Thyroid gland (tissue), 4 donors: ENCODE measurements around the gene STK4. TPM values are rescaled to one million over a fixed set of nuclear protein-coding genes. Genes with fewer than 3 reads are reported as not detected.

Experiments used
- DNase-seq, 2 donors: peaks; one replicate each; pipeline ENCODE4 v3.0.0-alpha.2; 2019
- H3K27ac ChIP-seq, 3 donors: fragments of 200-600 bp; sonication (generic); 1 replicate in 2 of 3; 2 replicates in 1 of 3; pipeline ENCODE4 v1.5.1; 2016 to 2019; ENCODE audit warnings: mild to moderate bottlenecking in 1 of 3, moderate library complexity in 1 of 3
- H3K27me3 ChIP-seq: fragments of 200-600 bp; sonication (generic); one replicate; pipeline ENCODE4 v1.5.1; 2019
- H3K36me3 ChIP-seq, 2 donors: fragments of 200-600 bp; sonication (generic); one replicate each; pipeline ENCODE4 v1.5.1; 2016 to 2019
- H3K4me1 ChIP-seq, 2 donors: fragments of 200-600 bp; sonication (generic); one replicate each; pipeline ENCODE4 v1.5.1; 2017 to 2019
- H3K4me3 ChIP-seq, 3 donors: fragments of 200-600 bp; sonication (generic); replicated peaks in 1 of 3; 1 replicate in 2 of 3; 2 replicates in 1 of 3; pipeline ENCODE4 v1.5.1; 2016; ENCODE audit warnings: mild to moderate bottlenecking in 1 of 3
- H3K9me3 ChIP-seq: fragments of 200-600 bp; sonication (generic); one replicate; pipeline ENCODE4 v1.5.1; 2017
- CTCF ChIP-seq, 6 experiments: fragments of 200-600 bp in 3 of 6; fragments of 450-650 bp in 3 of 6; sonication (generic) in 3 of 6; IDR thresholded peaks; one replicate each; pipeline ENCODE4 v1.5.1; 2016 to 2019; ENCODE audit warnings: antibody characterized with exemption in 6 of 6, mild to moderate bottlenecking in 2 of 6, inconsistent platforms in 1 of 6, moderate library complexity in 1 of 6
- POLR2A ChIP-seq, 2 donors: fragments of 450-650 bp; IDR thresholded peaks; one replicate each; pipeline ENCODE4 v1.6.1; 2017; ENCODE audit warnings: antibody characterized with exemption in 2 of 2, mild to moderate bottlenecking in 2 of 2, moderate library complexity in 1 of 2
- WGBS, 2 donors: methylation state at CpG; one replicate each; pipeline ENCODE4 v1.1.5; 2017; 5-methylcytosine and 5-hydroxymethylcytosine counted together
- intact Hi-C: fragments of 100-400 bp; cut with DNase I; formaldehyde crosslinking; loops from one replicate; pipeline ENCODE4 v1.15.1; 2023
- total RNA-seq, 4 donors: library from RNA; depleted of rRNA; stranded (reverse); fragments of >200 nt; gene quantifications; one replicate each; pipeline ENCODE4 v1.2.3, GENCODE V29; 2016

STK4 gene
- total RNA-seq, 4 donors from 2014 or later, result 18.8 to 37.2 (median 29.2) TPM

DNA sequence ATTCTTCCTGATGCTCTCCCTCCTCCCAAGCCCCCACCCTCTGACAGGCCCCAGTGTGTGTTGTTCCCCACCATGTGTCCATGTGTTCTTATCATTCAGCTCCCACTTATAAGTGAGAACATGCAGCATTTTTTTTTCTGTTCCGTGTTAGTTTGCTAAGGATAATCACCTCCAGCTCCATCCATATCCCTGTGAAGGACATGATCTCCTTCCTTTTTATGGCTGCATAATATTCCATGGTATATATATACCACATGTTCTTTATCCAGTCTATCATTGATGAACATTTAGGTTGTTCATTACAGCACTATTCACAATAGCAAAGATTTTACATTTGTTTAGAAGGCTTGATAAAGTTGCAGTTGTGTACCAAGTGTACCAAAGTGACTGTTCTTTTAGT lies 76.7 kb downstream of the STK4 start:
- WGBS, 2 donors, result 92 to 98% methylated on average over 1 of the region's 1 CpG
- DNase-seq, result no peak
- Histone ChIP-seq H3K36me3 (no peaks in the 10 kb centered on the region), H3K4me1 (no peaks in the 10 kb centered on the region), H3K4me3 (no peak overlapping the region), H3K27ac (no peak overlapping the region), H3K27me3 (no peaks in the 10 kb centered on the region), H3K9me3 (no peaks in the 10 kb centered on the region)
- TF ChIP-seq CTCF (IDR thresholded peaks at IDR 0.05), result no peak
- no peak for TF ChIP-seq POLR2A (IDR thresholded peaks at IDR 0.05)
- intact Hi-C loops, result loop anchor here (10.0 kb wide), 1 partner anchor 52 kb away; no protein-coding TSS in a partner anchor

DNA sequence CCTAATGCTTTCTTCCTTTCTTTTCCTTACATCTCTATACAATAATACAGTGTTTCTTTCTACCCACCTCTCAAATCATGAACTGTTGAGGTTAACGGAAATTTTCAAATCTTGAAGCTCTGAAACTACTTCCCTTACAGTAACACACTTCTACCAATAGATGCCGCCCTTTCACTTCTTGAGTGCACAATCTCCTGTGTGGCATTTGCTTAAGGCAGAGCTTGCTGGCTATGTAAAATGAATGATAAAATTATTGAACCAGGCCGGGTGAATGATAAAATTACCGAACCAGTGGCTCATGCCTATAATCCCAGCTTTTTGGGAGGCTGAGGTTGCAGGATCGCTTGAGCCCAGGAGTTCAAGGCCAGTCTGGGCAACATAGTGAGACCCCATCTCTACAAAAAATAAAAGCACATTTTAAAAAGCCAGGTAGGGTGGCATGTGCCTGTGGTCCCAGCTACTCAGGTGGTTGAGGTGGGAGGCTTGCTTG lies 77.8 kb downstream of the STK4 start:
- H3K27ac ChIP-seq, result no peak overlapping the region
- WGBS, 2 donors, result 36 to 46% methylated on average over 5 of the region's 5 CpGs
- H3K36me3 ChIP-seq, result no peaks in the 10 kb centered on the region
- intact Hi-C loops, result loop anchor here (10.0 kb wide), 1 partner anchor 51 kb away; no protein-coding TSS in a partner anchor
- no peaks in the 10 kb centered on the region for H3K4me1 ChIP-seq
- DNase-seq, result peak; percentile 11 to 19
- TF ChIP-seq CTCF (IDR thresholded peaks at IDR 0.05) (peak; percentile 36 to 91 (median 73)), POLR2A (IDR thresholded peaks at IDR 0.05) (no peak)
- H3K4me3 ChIP-seq, result no peak overlapping the region
- H3K9me3 ChIP-seq, result no peaks in the 10 kb centered on the region
- H3K27me3 ChIP-seq, result no peaks in the 10 kb centered on the region

- H3K4me3 ChIP-seq, result no peak overlapping the region
- TF ChIP-seq CTCF (IDR thresholded peaks at IDR 0.05) (no peak), POLR2A (IDR thresholded peaks at IDR 0.05) (no peak)
- WGBS, 2 donors, result 95 to 96% methylated on average over 3 of the region's 3 CpGs
- no peaks in the 10 kb centered on the region for H3K9me3 ChIP-seq
- no peak overlapping the region for H3K27ac ChIP-seq
- DNase-seq, result no peak
- no peaks in the 10 kb centered on the region for H3K36me3 ChIP-seq
- no peaks in the 10 kb centered on the region for H3K27me3 ChIP-seq
- intact Hi-C loops, result loop anchor here (10.0 kb wide), 1 partner anchor 50 kb away; no protein-coding TSS in a partner anchor
- no peaks in the 10 kb centered on the region for H3K4me1 ChIP-seq
These were observed 78.3 kb downstream of the STK4 start for GRCh38 chr20:45044601-45045000.

GRCh38 chr20:45047581-45048119 lies 81.3 kb downstream of the STK4 start:
- Histone ChIP-seq H3K4me3 (no peak overlapping the region), H3K4me1 (peaks cover 5 to 12% of the 10 kb centered on the region in 2 donors), H3K27me3 (no peaks in the 10 kb centered on the region), H3K36me3 (no peaks in the 10 kb centered on the region), H3K9me3 (no peaks in the 10 kb centered on the region), H3K27ac (no peak overlapping the region)
- DNase-seq, result no peak
- WGBS, 2 donors, result 84 to 89% methylated on average over 2 of the region's 2 CpGs
- no peak for TF ChIP-seq POLR2A (IDR thresholded peaks at IDR 0.05)
- no peak for TF ChIP-seq CTCF (IDR thresholded peaks at IDR 0.05)
- intact Hi-C loops, result loop anchor here (10.0 kb wide), 1 partner anchor 47 kb away; no protein-coding TSS in a partner anchor

GRCh38 chr20:45049438-45049837 lies 83.1 kb downstream of the STK4 start:
- no peaks in the 10 kb centered on the region for H3K36me3 ChIP-seq
- H3K27me3 ChIP-seq, result no peaks in the 10 kb centered on the region
- no peak for DNase-seq
- no peak overlapping the region for H3K27ac ChIP-seq
- no peak overlapping the region for H3K4me3 ChIP-seq
- H3K9me3 ChIP-seq, result no peaks in the 10 kb centered on the region
- TF ChIP-seq CTCF (IDR thresholded peaks at IDR 0.05), result no peak
- TF ChIP-seq POLR2A (IDR thresholded peaks at IDR 0.05), result no peak
- intact Hi-C loops, result loop anchor here (10.0 kb wide), 1 partner anchor 45 kb away; no protein-coding TSS in a partner anchor
- WGBS, 2 donors, result 79 to 85% methylated on average over 3 of the region's 3 CpGs
- peaks cover 9 to 17% of the 10 kb centered on the region in 2 donors for H3K4me1 ChIP-seq
